HG03280 (cell line): Measurements from ENCODE around the gene RNF112.

Experiments
- ATAC-seq: cut with Tn5 transposase; IDR thresholded peaks from one replicate; pipeline ENCODE4 v1.9.1; 2021; ENCODE audit warnings: mild to moderate bottlenecking, moderate library complexity; ENCODE audit not compliant: unreplicated experiment

Gene RNF112

GRCh38 chr17:19387921-19388521 is 23.0 kb upstream of the RNF112 start:
- ATAC-seq: no peak

GRCh38 chr17:19388791-19389785 is 21.9 kb upstream of the RNF112 start:
- no peak for ATAC-seq

GRCh38 chr17:19390951-19391350 is 20.1 kb upstream of the RNF112 start:
- no peak for ATAC-seq

- no peak for ATAC-seq
Observed at GRCh38 chr17:19391432-19391831, 19.6 kb upstream of the RNF112 start.

- no peak for ATAC-seq
Observed at GRCh38 chr17:19392303-19392702, 18.7 kb upstream of the RNF112 start.

- ATAC-seq: no peak
Observed at GRCh38 chr17:19397556-19398041, 13.4 kb upstream of the RNF112 start.

GRCh38 chr17:19398301-19399181 is 12.5 kb upstream of the RNF112 start:
- no peak for ATAC-seq

- no peak for ATAC-seq
Observed at GRCh38 chr17:19399750-19400450, 11.1 kb upstream of the RNF112 start.

- no peak for ATAC-seq
Observed at GRCh38 chr17:19401321-19402010, 9.6 kb upstream of the RNF112 start.

- no peak for ATAC-seq
Observed at GRCh38 chr17:19402171-19402570, 8.9 kb upstream of the RNF112 start.

- no peak for ATAC-seq
Observed at GRCh38 chr17:19403021-19403420, 8.0 kb upstream of the RNF112 start.

GRCh38 chr17:19404264-19404663 is 6.8 kb upstream of the RNF112 start:
- no peak for ATAC-seq

- ATAC-seq: no peak
Observed at GRCh38 chr17:19405114-19405513, 5.9 kb upstream of the RNF112 start.

GRCh38 chr17:19407601-19408345 is 3.3 kb upstream of the RNF112 start:
- no peak for ATAC-seq

GRCh38 chr17:19408346-19408710 is 2.7 kb upstream of the RNF112 start:
- ATAC-seq: no peak

GRCh38 chr17:19409066-19409465 is 2.0 kb upstream of the RNF112 start:
- ATAC-seq: no peak

GRCh38 chr17:19409509-19409908 is 1.5 kb upstream of the RNF112 start:
- ATAC-seq: no peak

- ATAC-seq: no peak
Observed at GRCh38 chr17:19410091-19410490, 941 bp upstream of the RNF112 start.

- ATAC-seq: no peak
Observed at GRCh38 chr17:19411631-19412030, 599 bp downstream of the RNF112 start.
